ENCODE results near the gene TKT.

The TKT gene

DNA sequence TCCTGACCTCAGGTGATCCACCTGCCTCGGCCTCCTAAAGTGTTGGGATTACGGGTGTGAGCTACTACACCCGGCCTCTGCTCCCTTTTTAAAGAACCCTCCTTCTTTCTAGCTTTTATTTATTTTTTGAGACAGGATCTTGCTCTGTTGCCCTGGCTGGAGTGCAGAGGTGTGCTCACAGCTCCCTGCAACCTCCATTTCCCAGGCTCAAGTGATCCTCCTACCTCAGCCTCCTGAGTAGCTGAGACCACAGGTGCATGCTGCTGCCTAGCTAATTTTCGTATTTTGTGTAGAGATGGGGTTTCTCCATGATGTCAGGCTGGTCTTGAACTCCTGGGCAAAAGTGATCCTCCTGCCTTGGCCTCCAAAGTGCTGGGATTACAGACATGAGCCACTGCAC, 34.5 kb downstream of the TKT start:
- DNase-seq (ENCODE audit: insufficient read length, low spot score): no peak
- TF ChIP-seq, protein P1, sequence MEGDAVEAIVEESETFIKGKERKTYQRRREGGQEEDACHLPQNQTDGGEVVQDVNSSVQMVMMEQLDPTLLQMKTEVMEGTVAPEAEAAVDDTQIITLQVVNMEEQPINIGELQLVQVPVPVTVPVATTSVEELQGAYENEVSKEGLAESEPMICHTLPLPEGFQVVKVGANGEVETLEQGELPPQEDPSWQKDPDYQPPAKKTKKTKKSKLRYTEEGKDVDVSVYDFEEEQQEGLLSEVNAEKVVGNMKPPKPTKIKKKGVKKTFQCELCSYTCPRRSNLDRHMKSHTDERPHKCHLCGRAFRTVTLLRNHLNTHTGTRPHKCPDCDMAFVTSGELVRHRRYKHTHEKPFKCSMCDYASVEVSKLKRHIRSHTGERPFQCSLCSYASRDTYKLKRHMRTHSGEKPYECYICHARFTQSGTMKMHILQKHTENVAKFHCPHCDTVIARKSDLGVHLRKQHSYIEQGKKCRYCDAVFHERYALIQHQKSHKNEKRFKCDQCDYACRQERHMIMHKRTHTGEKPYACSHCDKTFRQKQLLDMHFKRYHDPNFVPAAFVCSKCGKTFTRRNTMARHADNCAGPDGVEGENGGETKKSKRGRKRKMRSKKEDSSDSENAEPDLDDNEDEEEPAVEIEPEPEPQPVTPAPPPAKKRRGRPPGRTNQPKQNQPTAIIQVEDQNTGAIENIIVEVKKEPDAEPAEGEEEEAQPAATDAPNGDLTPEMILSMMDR (IDR thresholded peaks at IDR 0.05; ENCODE audit: insufficient read depth, missing control alignments): no peak
- FAIRE-seq: no peak

- DNase-seq (ENCODE audit: insufficient read length, low spot score) (peak; percentile 89), FAIRE-seq (no peak)
Observed at GRCh38 chr3:53219895-53220483, 35.8 kb downstream of the TKT start.

GRCh38 chr3:53218131-53218530, 37.7 kb downstream of the TKT start:
- TF ChIP-seq, protein P1 (IDR thresholded peaks at IDR 0.05; ENCODE audit: insufficient read depth, missing control alignments): no peak
- no peak for FAIRE-seq
- no peak for DNase-seq (ENCODE audit: insufficient read length, low spot score)

More at GRCh38 chr3:53219895-53220483, 35.8 kb downstream of the TKT start:
- TF ChIP-seq, protein P1 (IDR thresholded peaks at IDR 0.05; ENCODE audit: insufficient read depth, missing control alignments): peak; percentile 95

- TF ChIP-seq, protein P1 (IDR thresholded peaks at IDR 0.05; ENCODE audit: insufficient read depth, missing control alignments): no peak
- no peak for FAIRE-seq
- no peak for DNase-seq (ENCODE audit: insufficient read length, low spot score)
Observed at GRCh38 chr3:53217175-53217574, 38.6 kb downstream of the TKT start.

DNA sequence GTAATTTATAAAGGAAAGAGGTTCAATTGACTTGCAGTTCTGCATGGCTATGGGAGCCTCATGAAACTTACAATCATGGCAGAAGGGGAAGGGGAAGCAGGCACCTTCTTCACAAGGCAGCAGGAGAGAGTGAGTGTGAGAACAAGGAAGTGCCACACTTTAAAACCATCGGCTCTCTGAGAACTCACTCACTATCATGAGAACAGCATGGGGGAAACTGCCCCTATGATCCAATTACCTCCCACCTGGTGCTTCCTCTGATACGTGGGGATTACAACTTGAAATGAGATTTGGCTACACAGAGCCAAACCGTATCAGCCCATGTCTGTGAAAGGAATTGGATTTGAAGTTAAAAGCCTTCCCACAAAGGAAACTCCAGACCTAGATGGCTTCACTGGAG, 39.1 kb downstream of the TKT start:
- TF ChIP-seq, protein P1 (IDR thresholded peaks at IDR 0.05; ENCODE audit: insufficient read depth, missing control alignments): no peak
- DNase-seq (ENCODE audit: insufficient read length, low spot score) (no peak), FAIRE-seq (no peak)

DNA sequence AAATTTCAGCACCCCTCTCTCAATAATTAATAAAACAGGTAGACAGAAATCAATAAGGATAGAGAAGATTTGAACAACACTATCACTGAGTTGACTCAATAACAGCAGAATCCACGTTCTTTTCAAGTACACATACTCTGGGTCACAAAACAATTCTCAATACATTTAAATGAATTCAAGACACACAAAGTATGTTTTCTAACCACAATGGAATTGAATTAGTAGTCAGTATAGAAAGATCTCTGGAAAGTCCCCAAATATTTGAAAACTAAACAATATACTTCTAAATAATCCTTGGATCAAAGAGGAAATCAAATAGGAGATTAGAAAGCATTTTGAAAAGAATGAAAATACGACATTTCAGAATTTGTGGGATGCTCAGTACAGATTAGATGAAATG, 40.0 kb downstream of the TKT start:
- DNase-seq (ENCODE audit: insufficient read length, low spot score) (no peak), FAIRE-seq (no peak)
- TF ChIP-seq, protein P1 (IDR thresholded peaks at IDR 0.05; ENCODE audit: insufficient read depth, missing control alignments): no peak

- TF ChIP-seq, protein P1 (IDR thresholded peaks at IDR 0.05; ENCODE audit: insufficient read depth, missing control alignments): no peak
- DNase-seq (ENCODE audit: insufficient read length, low spot score) (no peak), FAIRE-seq (no peak)
Observed at GRCh38 chr3:53213276-53213675, 42.5 kb downstream of the TKT start.

All from D721Med (cell line).